Effector memory CD4-positive, alpha-beta T cell (primary cell): ENCODE data around the gene GADD45GIP1.

Source experiments
- DNase-seq, 3 donors: peaks; one replicate each; pipeline ENCODE4 v3.0.0-alpha.2; 2020
- H3K27ac ChIP-seq: 2 replicates; pipeline ENCODE4 v1.7.0; 2013; ENCODE audit warnings: mild to moderate bottlenecking, low read length, moderate library complexity; ENCODE audit not compliant: insufficient read depth, poor library complexity, severe bottlenecking
- H3K27me3 ChIP-seq: replicated peaks from 2 replicates; pipeline ENCODE4 v1.7.0; 2013; ENCODE audit warnings: mild to moderate bottlenecking, low read length; ENCODE audit not compliant: insufficient read depth, control insufficient read depth, poor library complexity, severe bottlenecking
- H3K36me3 ChIP-seq: 2 replicates; pipeline ENCODE4 v1.7.0; 2013; ENCODE audit warnings: mild to moderate bottlenecking, low read length, moderate library complexity; ENCODE audit not compliant: control insufficient read depth, insufficient read depth
- H3K4me1 ChIP-seq: 2 replicates; pipeline ENCODE4 v1.7.0; 2013; ENCODE audit warnings: low read length, mild to moderate bottlenecking; ENCODE audit not compliant: control insufficient read depth, insufficient read depth, poor library complexity, severe bottlenecking
- H3K4me3 ChIP-seq: 2 replicates; pipeline ENCODE4 v1.7.0; 2013; ENCODE audit warnings: low read length, low read depth, mild to moderate bottlenecking; ENCODE audit not compliant: insufficient read depth, poor library complexity, severe bottlenecking
- H3K9me3 ChIP-seq: 2 replicates; pipeline ENCODE4 v1.7.0; 2013; ENCODE audit warnings: mild to moderate bottlenecking, low read length, moderate library complexity; ENCODE audit not compliant: control insufficient read depth

GADD45GIP1 gene

DNA sequence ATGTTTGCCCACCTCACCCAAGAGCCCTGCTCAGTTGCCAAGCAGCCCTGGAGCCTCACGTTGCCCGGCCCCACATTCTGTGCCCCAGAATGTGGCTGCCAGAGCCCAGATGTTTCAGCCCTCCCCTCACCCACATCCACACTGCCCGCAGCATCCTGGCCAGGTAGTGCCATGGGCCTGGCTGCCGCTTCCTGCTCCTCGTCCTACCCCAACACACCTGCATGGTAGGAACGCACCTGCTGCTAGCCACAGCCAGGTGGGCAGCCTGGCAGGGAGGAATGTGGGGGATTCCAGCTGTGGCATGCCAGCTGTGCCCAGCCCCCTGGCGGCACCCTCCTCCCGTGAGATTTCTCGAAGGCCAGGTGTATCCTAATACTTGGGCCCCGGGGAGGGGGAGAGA lies 30.8 kb upstream of the GADD45GIP1 start:
- Histone ChIP-seq H3K27me3 (no peaks in the 10 kb centered on the region), H3K9me3 (no peaks in the 10 kb centered on the region), H3K4me1 (peaks cover 6% of the 10 kb centered on the region), H3K27ac (no peak overlapping the region), H3K4me3 (no peak overlapping the region), H3K36me3 (no peaks in the 10 kb centered on the region)
- DNase-seq: no peak

DNA sequence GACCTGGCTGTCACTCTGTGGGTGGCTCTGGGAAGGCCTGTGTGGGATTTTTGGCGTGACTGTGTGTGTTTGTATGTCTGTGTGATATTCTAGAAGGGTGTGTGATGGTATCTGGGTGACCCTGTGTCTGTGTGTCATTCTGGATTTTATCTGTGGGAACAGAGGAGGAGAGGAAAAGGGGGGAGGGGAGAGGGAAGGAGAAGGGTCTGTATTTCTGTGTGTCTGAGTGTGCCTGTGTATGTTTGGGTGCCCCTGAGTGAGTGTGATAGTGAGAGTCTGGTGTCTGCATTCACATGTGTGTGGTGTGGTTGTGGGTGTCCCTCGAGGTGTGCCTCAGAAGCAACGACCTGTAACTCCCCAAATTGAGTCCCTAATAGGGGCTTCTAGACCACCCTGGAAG lies 30.2 kb upstream of the GADD45GIP1 start:
- H3K27me3 ChIP-seq: no peaks in the 10 kb centered on the region
- H3K27ac ChIP-seq: no peak overlapping the region
- H3K4me3 ChIP-seq: no peak overlapping the region
- DNase-seq: no peak
- no peaks in the 10 kb centered on the region for H3K9me3 ChIP-seq
- no peaks in the 10 kb centered on the region for H3K36me3 ChIP-seq
- H3K4me1 ChIP-seq: peaks cover 6% of the 10 kb centered on the region

DNA sequence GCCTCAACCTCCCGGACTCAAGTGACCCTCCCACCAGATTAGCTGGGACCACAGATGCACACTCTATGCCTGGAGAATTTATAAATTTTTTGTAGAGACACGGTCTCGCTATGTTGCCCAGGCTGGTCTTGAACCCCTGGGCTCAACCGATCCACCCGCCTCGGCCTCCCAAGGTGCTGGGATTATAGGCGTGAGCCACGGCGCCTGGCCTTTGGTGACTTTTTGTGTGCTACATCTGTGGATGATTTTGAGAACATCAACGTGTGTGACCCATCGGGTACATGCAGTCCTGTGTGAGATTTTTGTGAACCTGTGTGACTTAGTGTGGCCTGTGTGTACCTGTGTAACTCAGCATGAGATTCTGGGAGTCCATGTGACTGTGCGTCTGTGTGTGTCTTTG lies 29.7 kb upstream of the GADD45GIP1 start:
- Histone ChIP-seq H3K4me3 (no peak overlapping the region), H3K4me1 (peaks cover 6% of the 10 kb centered on the region), H3K9me3 (no peaks in the 10 kb centered on the region), H3K27me3 (no peaks in the 10 kb centered on the region), H3K36me3 (no peaks in the 10 kb centered on the region), H3K27ac (no peak overlapping the region)
- no peak for DNase-seq

DNA sequence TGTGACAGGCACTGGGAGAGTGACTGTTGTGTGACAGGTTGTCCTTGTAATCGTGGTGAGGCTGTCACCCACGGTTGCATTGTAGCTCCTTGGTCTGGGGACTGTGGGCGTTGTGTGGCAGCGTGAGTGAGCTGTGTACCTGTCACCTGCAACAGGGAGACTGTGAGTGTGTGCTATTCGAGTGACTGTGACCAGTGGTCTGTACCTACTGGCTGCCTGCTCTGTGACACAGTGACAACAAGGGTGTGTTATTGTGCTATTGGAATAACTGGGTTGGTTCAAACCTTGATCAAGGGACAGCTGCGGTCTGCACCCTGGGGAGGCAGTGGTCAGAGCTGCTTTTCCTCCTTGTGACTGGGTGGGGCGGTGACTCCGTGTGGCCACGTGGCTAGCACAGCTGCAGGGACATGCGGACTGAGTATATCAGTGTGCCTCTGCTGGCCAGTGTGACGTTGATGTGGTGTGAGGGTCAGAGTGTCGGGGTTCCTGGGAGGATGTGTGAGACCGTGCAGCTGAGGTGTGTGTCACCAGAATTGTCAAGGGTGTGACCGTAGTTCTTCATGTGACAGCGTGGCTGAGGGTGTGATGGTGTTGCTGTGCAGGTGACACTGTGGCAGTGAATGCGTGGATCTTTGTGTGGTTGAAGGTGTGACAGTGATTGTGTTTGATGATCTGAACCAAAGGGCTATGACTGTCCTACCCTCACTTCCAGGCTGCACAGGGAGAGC lies 28.2 kb upstream of the GADD45GIP1 start:
- Histone ChIP-seq H3K9me3 (no peaks in the 10 kb centered on the region), H3K27me3 (no peaks in the 10 kb centered on the region), H3K36me3 (no peaks in the 10 kb centered on the region), H3K27ac (no peak overlapping the region), H3K4me1 (peaks cover 6% of the 10 kb centered on the region), H3K4me3 (no peak overlapping the region)
- DNase-seq: no peak

DNA sequence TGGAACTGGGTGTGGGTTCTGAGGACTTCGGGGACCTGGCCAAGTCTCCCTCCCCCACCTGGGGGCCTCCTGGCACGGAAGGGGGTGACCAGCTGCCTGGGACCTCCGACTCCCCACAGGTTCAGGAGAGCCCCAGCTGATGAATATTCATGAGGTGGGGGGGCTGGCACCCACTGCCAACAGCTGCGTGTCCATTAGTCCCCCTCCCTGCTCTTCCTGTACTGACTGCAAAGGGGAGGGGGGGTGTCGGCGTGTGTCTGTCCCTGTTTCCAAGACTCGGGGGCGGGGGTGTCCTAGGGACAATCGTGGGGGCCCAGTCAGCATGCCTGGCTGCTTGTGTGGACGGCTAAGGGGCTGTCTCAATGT lies 27.6 kb upstream of the GADD45GIP1 start:
- H3K9me3 ChIP-seq: no peaks in the 10 kb centered on the region
- no peak overlapping the region for H3K4me3 ChIP-seq
- no peaks in the 10 kb centered on the region for H3K36me3 ChIP-seq
- DNase-seq: no peak
- no peaks in the 10 kb centered on the region for H3K27me3 ChIP-seq
- peaks cover 6% of the 10 kb centered on the region for H3K4me1 ChIP-seq
- H3K27ac ChIP-seq: no peak overlapping the region

DNA sequence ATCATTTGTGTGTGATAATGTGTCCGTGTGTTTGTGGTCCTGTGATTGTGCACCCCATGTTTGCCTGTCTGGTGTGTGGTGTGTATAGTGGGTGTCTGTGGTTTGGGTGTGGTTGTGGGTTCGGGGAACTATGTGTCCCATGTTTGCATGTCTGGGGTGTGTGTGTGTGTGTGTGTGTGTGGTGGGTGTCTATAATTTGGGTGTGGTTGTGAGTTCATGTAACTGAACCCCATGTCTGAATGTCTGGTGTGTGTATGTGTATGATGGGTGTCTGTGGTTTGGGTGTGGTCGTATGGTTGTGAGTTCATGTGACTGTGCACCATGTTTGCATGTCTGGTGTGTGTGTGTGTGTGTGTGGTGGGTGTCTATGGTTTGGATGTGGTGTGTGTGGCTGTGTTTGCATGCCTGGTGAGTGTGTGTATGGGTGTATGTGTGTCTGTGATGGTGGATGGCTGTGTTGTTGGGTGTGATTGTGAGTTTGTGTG lies 27.2 kb upstream of the GADD45GIP1 start:
- H3K9me3 ChIP-seq: no peaks in the 10 kb centered on the region
- no peak for DNase-seq
- H3K27ac ChIP-seq: no peak overlapping the region
- H3K27me3 ChIP-seq: no peaks in the 10 kb centered on the region
- peaks cover 6% of the 10 kb centered on the region for H3K4me1 ChIP-seq
- H3K36me3 ChIP-seq: no peaks in the 10 kb centered on the region
- H3K4me3 ChIP-seq: no peak overlapping the region

DNA sequence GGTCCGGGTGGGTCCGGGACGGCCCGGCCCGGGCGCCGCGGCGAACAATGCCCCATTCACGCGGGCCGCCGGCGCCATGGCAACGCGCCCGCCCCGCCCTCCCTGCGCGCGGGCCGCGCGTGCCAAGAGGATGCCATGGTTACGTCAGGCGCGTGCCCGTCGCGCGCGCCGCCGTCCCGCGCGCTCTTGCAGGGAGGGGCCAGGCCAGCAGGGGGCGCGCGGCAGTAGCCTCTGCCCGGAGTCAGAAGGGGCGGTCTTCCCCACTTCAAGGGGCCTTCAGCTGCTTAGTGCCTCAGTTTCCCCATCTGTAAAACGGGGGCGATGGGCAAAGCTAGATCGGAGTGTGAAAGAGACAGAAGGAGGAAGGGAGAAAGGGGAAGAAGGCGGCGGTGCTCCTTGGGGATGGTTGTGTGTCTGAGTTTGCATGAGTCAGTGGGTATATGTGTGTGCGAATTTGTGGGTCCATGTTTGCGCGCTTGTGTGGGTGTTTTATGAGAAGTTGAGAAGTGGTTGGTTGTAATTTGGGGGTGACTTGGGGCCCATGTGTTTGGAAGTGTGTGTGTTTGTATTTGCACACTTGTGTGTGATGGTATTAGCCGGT lies 26.6 kb upstream of the GADD45GIP1 start:
- DNase-seq: peak; percentile 62 to 68 (median 68)
- no peak overlapping the region for H3K4me3 ChIP-seq
- H3K9me3 ChIP-seq: no peaks in the 10 kb centered on the region
- H3K4me1 ChIP-seq: peaks cover 6% of the 10 kb centered on the region
- peak overlapping the region; percentile 45 for H3K27ac ChIP-seq
- H3K36me3 ChIP-seq: no peaks in the 10 kb centered on the region
- H3K27me3 ChIP-seq: no peaks in the 10 kb centered on the region

DNA sequence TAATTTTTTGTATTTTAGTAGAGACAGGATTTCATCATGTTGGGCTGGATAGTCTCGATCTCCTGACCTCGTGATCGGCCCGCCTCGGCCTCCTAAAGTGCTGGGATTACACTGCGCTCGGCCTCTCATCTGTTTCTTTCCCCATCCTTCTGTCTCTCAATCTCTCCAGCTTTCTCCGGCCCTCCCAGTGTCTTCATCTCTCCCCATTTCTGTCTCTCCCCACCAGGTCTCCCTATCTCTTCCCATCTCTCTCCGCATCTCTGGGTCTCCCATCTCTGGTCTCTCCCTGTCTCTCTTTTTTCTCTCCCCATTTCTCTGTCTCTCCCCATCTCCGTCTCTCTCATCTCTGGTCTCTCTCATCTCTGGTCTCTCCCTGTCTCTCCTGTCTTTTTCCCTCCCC lies 26.1 kb upstream of the GADD45GIP1 start:
- peak overlapping the region; percentile 45 for H3K27ac ChIP-seq

DNA sequence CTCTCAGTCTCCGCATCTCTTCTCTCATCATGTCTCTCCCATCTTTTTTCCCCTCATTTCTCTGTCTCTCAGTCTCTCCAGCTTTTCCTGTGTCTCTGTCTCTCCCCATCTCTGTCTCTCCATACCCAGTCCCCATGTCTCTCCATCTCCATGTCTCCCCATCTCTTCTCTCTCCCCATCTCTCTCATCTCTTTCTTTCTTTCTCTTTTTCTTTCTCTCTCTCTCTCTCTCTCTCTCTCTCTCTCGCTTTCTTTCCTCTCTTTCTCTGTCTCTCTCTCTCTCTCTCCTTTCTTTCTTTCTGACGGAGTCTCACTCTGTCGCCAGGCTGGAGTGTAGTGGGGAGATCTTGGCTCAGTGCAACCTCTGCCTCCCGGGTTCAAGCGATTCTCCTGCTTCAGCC lies 25.6 kb upstream of the GADD45GIP1 start:
- no peaks in the 10 kb centered on the region for H3K36me3 ChIP-seq
- DNase-seq: no peak
- no peak overlapping the region for H3K27ac ChIP-seq
- H3K9me3 ChIP-seq: no peaks in the 10 kb centered on the region
- H3K4me3 ChIP-seq: no peak overlapping the region
- peaks cover 8% of the 10 kb centered on the region for H3K4me1 ChIP-seq
- peaks cover 4% of the 10 kb centered on the region for H3K27me3 ChIP-seq

More for the DNA sequence above, 26.1 kb upstream of the GADD45GIP1 start:
- Histone ChIP-seq H3K36me3 (no peaks in the 10 kb centered on the region), H3K4me3 (no peak overlapping the region), H3K4me1 (peaks cover 6% of the 10 kb centered on the region), H3K9me3 (no peaks in the 10 kb centered on the region), H3K27me3 (no peaks in the 10 kb centered on the region)
- DNase-seq: no peak

DNA sequence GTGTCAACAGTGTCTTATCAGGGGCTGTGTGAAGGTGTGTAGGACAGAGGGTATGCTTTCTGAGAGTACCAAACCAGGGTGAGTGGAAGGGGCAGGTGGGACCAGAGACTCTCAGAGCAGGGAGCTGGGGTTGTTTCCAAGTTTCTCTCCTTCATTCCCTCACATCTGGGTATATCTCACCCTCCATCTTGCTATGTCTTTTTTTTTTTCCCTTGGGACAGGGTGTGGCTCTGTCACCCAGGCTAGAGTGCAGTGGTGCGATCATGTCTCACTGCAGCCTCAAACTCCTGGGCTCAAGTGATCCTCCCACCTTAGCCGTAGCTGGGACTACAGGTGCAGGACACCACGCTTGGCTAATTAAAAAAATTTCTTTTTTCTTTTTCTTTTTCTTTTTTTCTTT lies 23.0 kb upstream of the GADD45GIP1 start:
- Histone ChIP-seq H3K4me1 (peaks cover 9% of the 10 kb centered on the region), H3K36me3 (no peaks in the 10 kb centered on the region), H3K4me3 (no peak overlapping the region), H3K9me3 (no peaks in the 10 kb centered on the region), H3K27me3 (peaks cover 12% of the 10 kb centered on the region), H3K27ac (no peak overlapping the region)
- no peak for DNase-seq
